GM06990 (cell line): Measurements from ENCODE around the gene MAGEA8.
A peak's percentile ranks its signal among the peaks of the same experiment; 100 is the strongest.
"Not testable (repeated sequence)": the region's sequence is repeated elsewhere in the genome, so short reads cannot be mapped to it uniquely, and the experiment has no call there.

Experiments used
- DNase-seq: peaks from one replicate; pipeline ENCODE4 v3.0.0-alpha.2; 2011; ENCODE audit not compliant: insufficient read length; ENCODE audit errors: extremely low read depth
- H3K27me3 ChIP-seq: replicated peaks from 2 replicates; pipeline ENCODE4 v1.6.0; 2011; ENCODE audit warnings: low read length; ENCODE audit not compliant: control insufficient read depth, insufficient read depth
- H3K36me3 ChIP-seq: 2 replicates; pipeline ENCODE4 v1.5.1; 2011; ENCODE audit warnings: low read length; ENCODE audit not compliant: control insufficient read depth, insufficient read depth
- H3K4me3 ChIP-seq: replicated peaks from 2 replicates; pipeline ENCODE4 v1.5.1; 2011; ENCODE audit warnings: low read depth, mild to moderate bottlenecking, control low read depth, low read length
- CTCF ChIP-seq: IDR thresholded peaks from 2 replicates; pipeline ENCODE4 v1.5.1; 2011; ENCODE audit warnings: low read length, control low read depth, mild to moderate bottlenecking, inconsistent platforms; ENCODE audit not compliant: insufficient read depth, poor library complexity, severe bottlenecking

Gene MAGEA8, protein sequence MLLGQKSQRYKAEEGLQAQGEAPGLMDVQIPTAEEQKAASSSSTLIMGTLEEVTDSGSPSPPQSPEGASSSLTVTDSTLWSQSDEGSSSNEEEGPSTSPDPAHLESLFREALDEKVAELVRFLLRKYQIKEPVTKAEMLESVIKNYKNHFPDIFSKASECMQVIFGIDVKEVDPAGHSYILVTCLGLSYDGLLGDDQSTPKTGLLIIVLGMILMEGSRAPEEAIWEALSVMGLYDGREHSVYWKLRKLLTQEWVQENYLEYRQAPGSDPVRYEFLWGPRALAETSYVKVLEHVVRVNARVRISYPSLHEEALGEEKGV

GRCh38 chrX:149881081-149881711 is at the start of gene MAGEA8:
MAGEA8 (plus strand) TSS chrX:149881183; CDS start chrX:149884273, 3,090 bp downstream.
- no peaks in the 10 kb centered on the region for H3K36me3 ChIP-seq
- H3K4me3 ChIP-seq, result no peak within 1 kb of the TSS
- H3K27me3 ChIP-seq, result no peaks in the 10 kb centered on the region
- TF ChIP-seq CTCF, result peak; percentile 52
- no peak for DNase-seq

GRCh38 chrX:149831473-149831872 is 49.5 kb upstream of the MAGEA8 start:
- TF ChIP-seq CTCF, result peak; percentile 3
- Histone ChIP-seq H3K4me3 (no peak overlapping the region), H3K36me3 (no peaks in the 10 kb centered on the region), H3K27me3 (no peaks in the 10 kb centered on the region)
- no peak for DNase-seq

DNA sequence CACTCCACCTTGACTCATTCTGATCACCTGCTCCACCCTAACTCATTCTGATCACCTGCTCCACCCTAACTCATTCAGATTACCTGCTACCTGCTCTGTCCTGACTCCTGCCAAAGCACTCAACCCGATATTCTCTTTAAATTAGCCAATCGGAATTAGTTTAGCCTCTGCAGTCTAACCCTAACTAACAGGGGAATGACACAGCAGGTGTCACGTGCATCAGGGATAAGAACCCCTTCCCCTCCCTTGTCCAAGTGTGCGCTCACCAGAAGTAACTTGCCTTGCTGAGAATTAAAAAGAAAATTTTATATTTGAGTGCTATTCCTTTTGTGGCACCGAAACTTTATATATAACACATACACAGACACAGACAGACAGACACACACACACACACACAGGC is 44.3 kb upstream of the MAGEA8 start:
- H3K36me3 ChIP-seq, H3K4me3 ChIP-seq, DNase-seq, H3K27me3 ChIP-seq: not testable (repeated sequence)

GRCh38 chrX:149837167-149837566 is 43.8 kb upstream of the MAGEA8 start:
- Histone ChIP-seq H3K4me3 (no peak overlapping the region), H3K27me3 (no peaks in the 10 kb centered on the region), H3K36me3 (no peaks in the 10 kb centered on the region)
- TF ChIP-seq CTCF, result no peak
- no peak for DNase-seq

- Histone ChIP-seq H3K27me3 (no peaks in the 10 kb centered on the region), H3K4me3 (no peak overlapping the region), H3K36me3 (no peaks in the 10 kb centered on the region)
- no peak for TF ChIP-seq CTCF
- DNase-seq, result no peak
Measured at GRCh38 chrX:149837639-149838038, 43.3 kb upstream of the MAGEA8 start.

- H3K27me3 ChIP-seq, result no peaks in the 10 kb centered on the region
- H3K4me3 ChIP-seq, result no peak overlapping the region
- DNase-seq, result no peak
- TF ChIP-seq CTCF, result no peak
- no peaks in the 10 kb centered on the region for H3K36me3 ChIP-seq
Measured at GRCh38 chrX:149841929-149842328, 39.1 kb upstream of the MAGEA8 start.
